ENCODE data around the gene ZMYND12.
A peak's percentile ranks its signal among the peaks of the same experiment; 100 is the strongest.

Gene ZMYND12

DNA sequence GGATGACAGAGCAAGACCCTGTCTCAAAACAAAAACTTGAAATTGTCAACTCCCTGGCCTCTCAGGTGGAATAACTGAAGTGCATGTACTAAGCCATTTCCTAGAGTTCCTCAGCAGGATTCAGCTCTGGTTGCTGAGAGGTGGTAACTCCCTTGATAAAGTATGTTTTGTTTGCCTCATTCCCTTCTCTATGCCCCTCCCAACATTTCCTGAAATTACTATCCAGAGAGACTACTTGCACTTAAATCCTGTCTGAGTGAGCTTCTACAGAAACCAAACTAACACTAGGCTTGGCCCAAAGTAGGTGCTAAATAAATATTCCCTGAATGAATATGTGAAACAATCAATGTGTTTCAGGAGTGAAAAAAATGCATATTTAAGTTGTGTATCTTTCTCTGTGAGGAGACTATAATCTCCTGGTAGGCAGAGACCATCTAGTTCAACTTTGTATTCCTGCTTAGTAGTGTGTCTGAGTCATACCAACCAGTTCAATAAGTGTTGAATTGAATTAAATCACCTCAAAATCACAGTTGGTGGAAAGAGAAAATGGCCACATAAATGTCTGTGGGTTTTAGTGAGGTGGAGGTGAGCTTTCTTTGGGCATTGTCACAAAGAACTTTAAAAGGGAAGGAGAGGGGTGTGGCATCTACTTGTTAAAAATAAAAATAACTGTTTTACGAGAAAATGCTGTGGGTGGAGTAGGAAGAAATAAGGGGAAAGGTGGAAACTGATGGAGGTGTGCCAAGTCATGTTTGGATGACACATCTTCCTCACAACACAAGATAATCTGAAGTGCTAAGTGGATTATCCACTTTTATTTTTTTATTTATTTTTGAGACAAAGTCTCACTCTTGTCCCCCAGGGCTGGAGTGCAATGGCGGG lies 62.6 kb downstream of the ZMYND12 start:
- DNase-seq (ENCODE audit: low read depth in 2 of 2): no peak

DNA sequence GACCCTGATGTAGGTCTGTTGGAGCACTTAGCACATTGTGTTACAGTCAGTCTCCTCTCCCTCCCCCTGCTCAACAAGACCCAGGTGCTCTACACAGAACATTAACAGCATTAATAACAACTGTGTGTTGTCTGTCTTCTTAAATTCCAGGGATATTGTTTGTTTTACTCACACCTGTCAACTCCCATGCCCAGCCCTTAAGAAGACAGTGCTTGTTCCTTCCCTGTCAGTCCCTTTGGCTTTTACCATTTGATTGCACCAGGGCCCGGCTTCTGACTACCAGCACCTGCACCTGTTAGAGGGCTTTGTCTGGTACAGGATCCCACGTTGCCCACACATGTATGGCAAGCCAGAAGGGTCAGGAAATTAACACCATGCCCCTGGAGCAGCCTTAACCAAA lies 63.6 kb downstream of the ZMYND12 start:
- DNase-seq (ENCODE audit: low read depth in 2 of 2): no peak

DNA sequence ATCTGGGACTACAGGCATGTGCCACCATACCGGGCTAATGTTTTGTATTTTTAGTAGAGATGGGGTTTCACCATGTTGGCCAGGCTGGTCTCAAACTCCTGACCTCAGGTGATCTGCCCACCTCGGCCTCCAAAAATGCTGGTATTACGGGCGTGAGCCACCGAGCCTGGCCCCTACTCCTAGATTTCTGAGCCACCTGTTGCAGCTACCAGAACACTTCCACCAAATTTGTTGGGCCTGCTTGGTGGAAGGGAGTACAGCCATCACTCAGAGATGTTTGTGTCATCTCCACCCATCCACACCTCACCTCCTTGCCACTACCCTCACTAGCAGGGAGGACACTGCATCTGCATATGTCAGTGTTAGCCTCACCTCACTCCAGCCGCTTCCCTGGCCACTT lies 69.8 kb downstream of the ZMYND12 start:
- no peak for DNase-seq (ENCODE audit: low read depth in 2 of 2)

DNA sequence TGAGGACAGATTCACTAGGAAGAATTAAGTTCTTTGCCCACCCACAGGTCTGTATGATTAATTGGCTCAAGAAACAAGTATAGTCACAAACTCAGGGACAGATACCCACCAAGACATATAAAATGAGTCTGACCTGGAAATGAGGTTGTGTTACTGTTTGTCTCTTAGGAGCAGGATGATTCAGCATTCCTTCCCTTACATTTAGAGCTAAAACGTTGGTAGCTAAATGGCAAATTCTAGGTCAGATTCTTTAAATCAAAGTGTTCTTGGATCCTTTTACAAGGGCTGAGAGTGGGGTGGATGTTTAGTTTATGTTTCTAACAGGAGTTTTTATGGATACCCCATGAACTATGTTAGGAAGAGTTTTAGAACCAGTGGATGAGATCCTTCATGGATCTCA lies 70.5 kb downstream of the ZMYND12 start:
- no peak for DNase-seq (ENCODE audit: low read depth in 2 of 2)

DNA sequence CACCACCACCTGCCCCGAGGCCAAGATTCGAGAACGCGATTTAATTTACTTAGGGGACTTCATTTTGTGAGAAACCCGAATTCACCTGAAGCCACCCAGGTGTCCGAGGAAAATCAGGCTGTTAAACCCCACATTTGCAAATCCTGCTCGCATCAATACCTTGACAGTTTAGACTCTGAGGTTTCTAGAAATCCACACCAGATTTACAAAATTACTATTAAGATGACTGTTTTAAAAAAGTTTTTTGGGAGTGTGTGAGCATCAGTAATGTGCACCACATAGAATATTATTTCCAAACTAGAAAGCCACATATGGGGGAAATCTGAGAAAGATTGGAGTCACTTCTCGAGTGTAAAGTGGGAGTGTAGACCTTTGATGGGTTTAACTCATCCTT lies 74.5 kb downstream of the ZMYND12 start:
- no peak for DNase-seq (ENCODE audit: low read depth in 2 of 2)

DNA sequence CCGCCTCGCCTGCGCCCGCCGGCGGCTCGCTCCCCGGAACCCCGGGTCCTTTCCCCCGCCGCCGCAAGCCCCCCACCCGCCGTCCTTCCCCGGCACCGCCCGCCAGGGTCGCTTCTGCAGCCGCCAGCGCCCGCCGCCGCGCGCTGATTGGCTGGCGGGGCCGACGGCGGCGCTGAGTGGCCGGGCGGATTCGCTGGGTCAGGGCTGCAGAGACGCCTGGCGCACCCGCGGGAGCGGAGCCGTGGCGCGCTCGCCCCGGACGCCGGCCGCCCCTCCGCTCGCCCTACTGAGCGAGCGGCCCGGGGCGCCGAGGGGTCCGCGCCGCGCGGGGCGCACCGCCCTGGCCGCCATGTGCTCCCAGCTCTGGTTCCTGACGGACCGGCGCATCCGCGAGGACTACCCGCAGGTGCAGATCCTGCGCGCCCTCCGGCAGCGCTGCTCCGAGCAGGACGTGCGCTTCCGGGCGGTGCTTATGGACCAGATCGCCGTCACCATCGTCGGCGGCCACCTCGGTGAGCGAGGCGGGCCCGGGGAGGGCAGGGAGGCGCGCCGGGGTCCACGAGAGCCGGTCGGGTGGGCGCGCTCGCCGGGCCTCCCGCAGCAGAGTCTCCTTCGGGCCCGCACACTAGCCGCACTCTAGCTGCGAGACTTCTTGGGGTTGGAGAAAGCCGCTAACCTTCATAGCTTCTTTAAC lies 75.1 kb downstream of the ZMYND12 start, which contains the start of gene RIMKLA:
Gene RIMKLA, plus strand, starts transcription at position 207 of the 694 bp plus-strand sequence. Its CDS starts 143 bp downstream, at position 350.
- peak; percentile 11 to 39 for DNase-seq (ENCODE audit: low read depth in 2 of 2)
